IMR-90 (cell line): Measurements from ENCODE around the gene PIP5K1B. TPM values are rescaled to one million over a fixed set of nuclear protein-coding genes. Genes with fewer than 3 reads are reported as not detected.

Source experiments
- ATAC-seq: fragments of 200-7000 bp; cut with Tn5 transposase; 2 replicates; pipeline ENCODE4 v1.9.1; 2020; ENCODE audit warnings: low read depth, mild to moderate bottlenecking, moderate library complexity
- BruUV-seq: library from RNA; stranded (reverse); fragments of 400-500 nt; replicated peaks from 2 replicates; lab custom pipeline; 2021; lab: Mats Ljungman, UMichigan
- CTCF ChIA-PET: fragments of 300-600 bp; formaldehyde crosslinking; extraction: SDS; loops from one replicate; lab custom pipeline; 2021; ENCODE audit warnings: antibody characterized with exemption; lab: Yijun Ruan, JAX
- POLR2A ChIA-PET: fragments of 300-600 bp; sonication (Branson Sonifier 250); formaldehyde crosslinking; loops from one replicate; lab custom pipeline; 2022; ENCODE audit warnings: antibody characterized with exemption; ENCODE audit not compliant: unreplicated experiment; lab: Charles Lee
- DNase-seq: peaks from one replicate; pipeline ENCODE4 v3.0.0; 2013
- H2AFZ ChIP-seq: replicated peaks from 2 replicates; pipeline ENCODE3; 2013; ENCODE audit warnings: low read length, mild to moderate bottlenecking; ENCODE audit not compliant: poor library complexity
- H2AK5ac ChIP-seq: 2 replicates; pipeline ENCODE4 v1.6.1; 2013; ENCODE audit warnings: low read depth, low read length, inconsistent platforms
- H2AK9ac ChIP-seq: replicated peaks from 2 replicates; pipeline ENCODE3; 2013; ENCODE audit warnings: mild to moderate bottlenecking, low read depth, low read length, moderate library complexity; ENCODE audit not compliant: poor library complexity
- H2BK120ac ChIP-seq: 2 replicates; pipeline ENCODE4 v1.6.1; 2013; ENCODE audit warnings: low read depth, low read length, inconsistent platforms
- H2BK15ac ChIP-seq: 3 replicates; pipeline ENCODE4 v1.6.1; 2013; ENCODE audit warnings: low read depth, low read length, inconsistent platforms
- H2BK20ac ChIP-seq: 2 replicates; pipeline ENCODE4 v1.6.1; 2013; ENCODE audit warnings: low read depth, mild to moderate bottlenecking, inconsistent platforms, low read length, moderate library complexity
- H2BK5ac ChIP-seq: 2 replicates; pipeline ENCODE4 v1.6.1; 2013; ENCODE audit warnings: mild to moderate bottlenecking, low read depth, low read length, inconsistent platforms; ENCODE audit not compliant: poor library complexity, severe bottlenecking
- H3K14ac ChIP-seq: replicated peaks from 2 replicates; pipeline ENCODE4 v1.6.1; 2013; ENCODE audit warnings: low read depth, low read length, inconsistent platforms
- H3K18ac ChIP-seq: 2 replicates; pipeline ENCODE4 v1.6.1; 2013; ENCODE audit warnings: low read depth, low read length, control low read depth
- H3K23ac ChIP-seq: 2 replicates; pipeline ENCODE4 v1.6.1; 2013; ENCODE audit warnings: low read depth, low read length, inconsistent platforms
- H3K27ac ChIP-seq: 2 replicates; pipeline ENCODE4 v1.5.1; 2013; ENCODE audit warnings: mild to moderate bottlenecking, control low read depth, low read length; ENCODE audit not compliant: insufficient read depth
- H3K27me3 ChIP-seq: 2 replicates; pipeline ENCODE4 v1.6.1; 2013; ENCODE audit warnings: low read length; ENCODE audit not compliant: control insufficient read depth, insufficient read depth
- H3K36me3 ChIP-seq: 2 replicates; pipeline ENCODE4 v1.6.1; 2013; ENCODE audit warnings: low read length, mixed read lengths; ENCODE audit not compliant: control insufficient read depth, insufficient read depth
- H3K4ac ChIP-seq: 2 replicates; pipeline ENCODE4 v1.6.1; 2013; ENCODE audit warnings: low read depth, low read length, inconsistent platforms
- H3K4me1 ChIP-seq: 2 replicates; pipeline ENCODE4 v1.6.1; 2013; ENCODE audit warnings: low read length, mixed read lengths; ENCODE audit not compliant: control insufficient read depth, insufficient read depth
- H3K4me2 ChIP-seq: 2 replicates; pipeline ENCODE4 v1.6.1; 2013; ENCODE audit warnings: low read depth, mild to moderate bottlenecking, control low read depth, low read length, moderate library complexity
- H3K4me3 ChIP-seq: 2 replicates; pipeline ENCODE4 v1.5.1; 2013; ENCODE audit warnings: low read depth, mild to moderate bottlenecking, control low read depth, low read length, moderate library complexity; ENCODE audit not compliant: insufficient read depth
- H3K56ac ChIP-seq: 2 replicates; pipeline ENCODE4 v1.6.1; 2013; ENCODE audit warnings: low read length, inconsistent platforms; ENCODE audit not compliant: insufficient read depth; ENCODE audit errors: extremely low read depth
- H3K79me1 ChIP-seq, 2 experiments: 2 replicates each; pipeline ENCODE4 v1.6.1; 2013; ENCODE audit warnings: low read length in 2 of 2, inconsistent platforms in 1 of 2, low read depth in 1 of 2
- H3K9ac ChIP-seq: 2 replicates; pipeline ENCODE4 v1.6.1; 2013; ENCODE audit warnings: low read depth, low read length, control low read depth
- H3K9me1 ChIP-seq: 2 replicates; pipeline ENCODE4 v1.6.1; 2013; ENCODE audit warnings: low read length, inconsistent platforms; ENCODE audit not compliant: insufficient read depth
- H3K9me3 ChIP-seq: 2 replicates; pipeline ENCODE4 v1.6.1; 2013; ENCODE audit warnings: low read length; ENCODE audit not compliant: control insufficient read depth, insufficient read depth
- H4K20me1 ChIP-seq: 2 replicates; pipeline ENCODE4 v1.6.1; 2013; ENCODE audit warnings: low read length, inconsistent platforms; ENCODE audit not compliant: insufficient read depth
- H4K5ac ChIP-seq: 2 replicates; pipeline ENCODE4 v1.6.1; 2013; ENCODE audit warnings: mild to moderate bottlenecking, low read depth, low read length, control low read depth
- H4K8ac ChIP-seq, 2 experiments: 2 replicates each; pipeline ENCODE4 v1.6.1; 2013; ENCODE audit warnings: low read depth in 2 of 2, low read length in 2 of 2, control low read depth in 1 of 2, inconsistent platforms in 1 of 2
- H4K91ac ChIP-seq: 2 replicates; pipeline ENCODE4 v1.6.1; 2013; ENCODE audit warnings: low read depth, low read length, inconsistent platforms; ENCODE audit not compliant: insufficient read depth
- CEBPB ChIP-seq: IDR thresholded peaks from 2 replicates; pipeline ENCODE4 v1.6.1; 2012; ENCODE audit warnings: low read depth, low read length, improper control_type of control experiment
- CHD1 ChIP-seq: IDR thresholded peaks from 2 replicates; pipeline ENCODE4 v1.6.1; 2012; ENCODE audit warnings: low read depth, low read length, improper control_type of control experiment
- CTCF ChIP-seq: conservative IDR thresholded peaks from 2 replicates; pipeline ENCODE4 v1.5.1; 2012; ENCODE audit warnings: mild to moderate bottlenecking, low read depth, low read length, improper control_type of control experiment
- MAFK ChIP-seq: IDR thresholded peaks from 2 replicates; pipeline ENCODE4 v1.6.1; 2012; ENCODE audit warnings: low read depth, low read length, improper control_type of control experiment
- POLR2A ChIP-seq: IDR thresholded peaks from 2 replicates; pipeline ENCODE4 v1.6.1; 2012; ENCODE audit warnings: mild to moderate bottlenecking, low read depth, low read length
- RCOR1 ChIP-seq: IDR thresholded peaks from 2 replicates; pipeline ENCODE4 v1.6.1; 2012; ENCODE audit warnings: mild to moderate bottlenecking, low read length, improper control_type of control experiment; ENCODE audit not compliant: insufficient replicate concordance
- RFX5 ChIP-seq: IDR thresholded peaks from 2 replicates; pipeline ENCODE4 v1.8.0; 2012; ENCODE audit warnings: low read depth, mild to moderate bottlenecking, low read length, moderate library complexity
- USF2 ChIP-seq: fragments of 150-350 bp; IDR thresholded peaks from 2 replicates; pipeline ENCODE4 v1.6.1; 2017; ENCODE audit warnings: mild to moderate bottlenecking, antibody characterized with exemption, low read length, low read depth
- WGBS, 2 experiments: methylation state at CpG; one replicate each; pipeline versions ENCODE4 v1.1.5 to v1.1.7; 2013; ENCODE audit warnings: missing lambda C conversion rate in 2 of 2; ENCODE audit not compliant: insufficient read length in 1 of 2; ENCODE audit errors: extremely low coverage in 2 of 2; 5-methylcytosine and 5-hydroxymethylcytosine counted together
- dilution Hi-C: fragments of 300-500 bp; cut with HindIII; formaldehyde crosslinking; loops from one replicate; pipeline ENCODE4 v1.14.3; 2018; ENCODE audit warnings: low sequenced_read_pairs; ENCODE audit not compliant: unreplicated experiment
- in situ Hi-C: fragments of 300-500 bp; cut with MboI; formaldehyde crosslinking; loops from 3 replicates; pipeline ENCODE4 v1.14.3; 2019; ENCODE audit warnings: low sequenced_read_pairs, inconsistent platforms, mixed read lengths
- intact Hi-C: fragments of 100-400 bp; cut with micrococcal nuclease; formaldehyde crosslinking; loops from 2 replicates; pipeline ENCODE4 v1.10.0; 2022
- polyA plus RNA-seq, 3 experiments: library from polyadenylated mRNA; depleted of rRNA; stranded (reverse); fragments of >200 nt; gene quantifications; 2 replicates each; pipeline ENCODE4 v1.2.3, GENCODE V29; 2012; ENCODE audit warnings: low replicate concordance in 1 of 3
- total RNA-seq: library from RNA; depleted of rRNA; stranded (reverse); fragments of >200 nt; gene quantifications from 2 replicates; pipeline ENCODE4 v1.2.3, GENCODE V29; 2012

The PIP5K1B gene
- total and polyA plus RNA-seq, 2 of the 4 experiments (the other 2 are of a cell fraction), result not detected

- no peak for TF ChIP-seq RCOR1
- TF ChIP-seq RFX5, result no peak
- no peak for TF ChIP-seq USF2
- TF ChIP-seq CHD1, result no peak
- no peak for TF ChIP-seq CEBPB
- TF ChIP-seq POLR2A, result no peak
- no peak for TF ChIP-seq CTCF
- TF ChIP-seq MAFK, result no peak
- intact Hi-C loops (no loop called here), in situ Hi-C loops (no loop called here), dilution Hi-C loops (no loop called here)
- Histone ChIP-seq H3K27ac (no peak overlapping the region), H4K20me1 (no peaks in the 10 kb centered on the region), H3K9me3 (no peaks in the 10 kb centered on the region), H4K5ac (no peak overlapping the region), H3K4me2 (no peak overlapping the region), H2BK120ac (no peak overlapping the region), H3K4me3 (no peak overlapping the region), H2BK20ac (no peak overlapping the region), H3K18ac (no peak overlapping the region), H2BK5ac (no peak overlapping the region), H3K4ac (no peak overlapping the region), H3K56ac (no peak overlapping the region), H3K79me1 (no peaks in the 10 kb centered on the region), H2BK15ac (no peak overlapping the region), H4K8ac (no peak overlapping the region), H2AK9ac (no peak overlapping the region), H3K23ac (no peak overlapping the region), H3K14ac (no peak overlapping the region), H4K91ac (no peak overlapping the region), H3K9ac (no peak overlapping the region), H3K9me1 (no peaks in the 10 kb centered on the region), H2AK5ac (no peak overlapping the region), H3K36me3 (no peaks in the 10 kb centered on the region), H3K4me1 (no peaks in the 10 kb centered on the region), H3K27me3 (no peaks in the 10 kb centered on the region; the same call in 1 of the 2 replicates), H2AFZ (no peak overlapping the region)
- POLR2A ChIA-PET, result no interaction called here
- CTCF ChIA-PET, result no interaction called here
- ATAC-seq (no peak), DNase-seq (no peak)
- WGBS, 2 experiments, result no CpG with 5 or more reads among the region's 6 CpGs
- BruUV-seq, result no TSS peak
These were observed 45.2 kb downstream of the PIP5K1B start for GRCh38 chr9:68750255-68750654.
